HepG2 (cell line): Measurements from ENCODE around the gene PPY. TPM values are rescaled to one million over a fixed set of nuclear protein-coding genes. Genes with fewer than 3 reads are reported as not detected.

ENCODE experiments used
- PCBP1 ChIP-seq: fragments of 200-400 bp; formaldehyde crosslinking; IDR thresholded peaks from 2 replicates; pipeline ENCODE4 v1.6.1; 2017; ENCODE audit warnings: mild to moderate bottlenecking, low read depth, low read length, borderline replicate concordance
- RFX1 ChIP-seq: fragments of 450-650 bp; IDR thresholded peaks from 2 replicates; pipeline ENCODE4 v1.6.1; 2017
- STAG1 ChIP-seq: sonication (generic); formaldehyde crosslinking; IDR thresholded peaks from 2 replicates; pipeline ENCODE4 v1.4.0; 2020; ENCODE audit warnings: missing genetic modification reagents
- TEAD3 ChIP-seq: optimal IDR thresholded peaks from 2 replicates; pipeline ENCODE3; 2016; ENCODE audit warnings: borderline replicate concordance
- TP53 ChIP-seq: sonication (generic); formaldehyde crosslinking; conservative IDR thresholded peaks from 2 replicates; pipeline ENCODE4 v1.4.0; 2020; ENCODE audit warnings: missing genetic modification reagents
- YY1 ChIP-seq: IDR thresholded peaks from 2 replicates; pipeline ENCODE4 v1.6.1; 2011; ENCODE audit warnings: low read length, low read depth, moderate library complexity, mild to moderate bottlenecking; ENCODE audit not compliant: insufficient read depth, insufficient replicate concordance
- ZBTB20 ChIP-seq: sonication (generic); formaldehyde crosslinking; IDR thresholded peaks from 2 replicates; pipeline ENCODE4 v1.8.1; 2023; ENCODE audit warnings: missing genetic modification reagents, low read depth, mild to moderate bottlenecking, borderline replicate concordance
- ZNF430 ChIP-seq: sonication (generic); formaldehyde crosslinking; IDR thresholded peaks from 2 replicates; pipeline ENCODE4 v1.9.0; 2021; ENCODE audit warnings: mild to moderate bottlenecking, missing genetic modification reagents
- ZNF558 ChIP-seq: sonication (generic); formaldehyde crosslinking; IDR thresholded peaks from 2 replicates; pipeline ENCODE4 v1.9.0; 2022; ENCODE audit warnings: mild to moderate bottlenecking, missing genetic modification reagents, borderline replicate concordance
- polyA plus RNA-seq, 8 experiments: library from polyadenylated mRNA; depleted of rRNA in 3 of 8; stranded (reverse) in 7 of 8; unstranded in 1 of 8; fragments of >200 nt; fragmentation: Illumina TruSeq in 4 of 8; extraction: Trizol in 4 of 8; gene quantifications; 2 replicates each; pipeline versions ENCODE4 v1.2.1 to v1.2.3, GENCODE V29; 2011 to 2016; ENCODE audit warnings: low read depth in 4 of 8, missing spikeins in 1 of 8, mixed read lengths in 1 of 8; ENCODE audit not compliant: insufficient read depth in 1 of 8
- total RNA-seq, 5 experiments: library from RNA; depleted of rRNA; stranded (reverse); fragments of >200 nt; fragmentation: Illumina TruSeq; extraction: Trizol; gene quantifications; 2 replicates each; pipeline ENCODE4 v1.2.3, GENCODE V29; 2016; ENCODE audit warnings: low read depth in 1 of 5
- TF ChIP-seq, protein P1 (sequence below): sonication (generic); formaldehyde crosslinking; IDR thresholded peaks from 2 replicates; pipeline ENCODE4 v1.9.0; 2022; ENCODE audit warnings: missing genetic modification reagents, mild to moderate bottlenecking, borderline replicate concordance
- TF ChIP-seq, protein P2 (sequence below): IDR thresholded peaks from 2 replicates; pipeline ENCODE4 v1.6.1; 2012; ENCODE audit warnings: low read depth, low read length, improper control_type of control experiment
- TF ChIP-seq, protein P3 (sequence below): sonication (generic); formaldehyde crosslinking; IDR thresholded peaks from 2 replicates; pipeline ENCODE4 v1.9.0; 2022; ENCODE audit warnings: low read depth, missing genetic modification reagents
- TF ChIP-seq, protein P4 (sequence below): sonication (generic); formaldehyde crosslinking; IDR thresholded peaks from 2 replicates; pipeline ENCODE4 v1.4.0; 2020; ENCODE audit warnings: missing genetic modification reagents

Gene PPY
- total and polyA plus RNA-seq, 2 of the 13 experiments (the other 11 are each of a cell fraction or from before 2014, with no cell fraction given), result not detected

DNA sequence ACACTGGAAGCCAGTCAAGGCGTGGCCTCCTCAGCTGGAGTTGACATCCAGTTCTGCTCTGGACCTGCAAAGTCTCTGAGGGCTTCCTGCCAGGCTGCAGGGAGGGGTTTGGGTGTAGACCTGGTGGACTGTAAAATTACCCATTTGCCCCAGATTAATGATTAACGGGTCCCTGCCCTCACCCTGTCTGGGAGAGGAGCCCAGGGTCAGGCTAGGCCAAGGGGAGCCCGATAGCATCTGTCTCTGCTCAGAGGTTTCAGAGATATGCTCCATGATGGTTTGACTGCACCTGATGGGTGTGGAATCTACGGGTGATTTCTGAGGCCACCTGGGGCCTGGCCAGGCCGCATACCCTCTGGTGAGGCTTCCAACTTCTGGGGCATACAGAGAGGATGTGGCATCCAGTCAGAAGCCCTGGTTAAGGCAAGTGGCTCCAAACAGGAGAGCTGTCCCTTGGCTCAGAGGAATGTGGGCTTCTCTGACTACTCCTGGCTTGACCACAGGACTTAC is 11.2 kb downstream of the PPY start (continued):
- TF ChIP-seq, protein P1, sequence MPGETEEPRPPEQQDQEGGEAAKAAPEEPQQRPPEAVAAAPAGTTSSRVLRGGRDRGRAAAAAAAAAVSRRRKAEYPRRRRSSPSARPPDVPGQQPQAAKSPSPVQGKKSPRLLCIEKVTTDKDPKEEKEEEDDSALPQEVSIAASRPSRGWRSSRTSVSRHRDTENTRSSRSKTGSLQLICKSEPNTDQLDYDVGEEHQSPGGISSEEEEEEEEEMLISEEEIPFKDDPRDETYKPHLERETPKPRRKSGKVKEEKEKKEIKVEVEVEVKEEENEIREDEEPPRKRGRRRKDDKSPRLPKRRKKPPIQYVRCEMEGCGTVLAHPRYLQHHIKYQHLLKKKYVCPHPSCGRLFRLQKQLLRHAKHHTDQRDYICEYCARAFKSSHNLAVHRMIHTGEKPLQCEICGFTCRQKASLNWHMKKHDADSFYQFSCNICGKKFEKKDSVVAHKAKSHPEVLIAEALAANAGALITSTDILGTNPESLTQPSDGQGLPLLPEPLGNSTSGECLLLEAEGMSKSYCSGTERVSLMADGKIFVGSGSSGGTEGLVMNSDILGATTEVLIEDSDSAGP (CRISPR knock-in tag), result no peak
- TF ChIP-seq ZNF558 (CRISPR knock-in tag) (no peak), ZNF430 (CRISPR knock-in tag) (0 out of 2 replicates have a peak, but pooled peaks have one; percentile 17), PCBP1 (no peak), STAG1 (CRISPR knock-in tag) (no peak), TEAD3 (CRISPR knock-in tag) (peak; percentile 23), TP53 (CRISPR knock-in tag) (no peak), ZBTB20 (CRISPR knock-in tag) (no peak), YY1 (no peak), RFX1 (no peak)
- TF ChIP-seq, protein P2, sequence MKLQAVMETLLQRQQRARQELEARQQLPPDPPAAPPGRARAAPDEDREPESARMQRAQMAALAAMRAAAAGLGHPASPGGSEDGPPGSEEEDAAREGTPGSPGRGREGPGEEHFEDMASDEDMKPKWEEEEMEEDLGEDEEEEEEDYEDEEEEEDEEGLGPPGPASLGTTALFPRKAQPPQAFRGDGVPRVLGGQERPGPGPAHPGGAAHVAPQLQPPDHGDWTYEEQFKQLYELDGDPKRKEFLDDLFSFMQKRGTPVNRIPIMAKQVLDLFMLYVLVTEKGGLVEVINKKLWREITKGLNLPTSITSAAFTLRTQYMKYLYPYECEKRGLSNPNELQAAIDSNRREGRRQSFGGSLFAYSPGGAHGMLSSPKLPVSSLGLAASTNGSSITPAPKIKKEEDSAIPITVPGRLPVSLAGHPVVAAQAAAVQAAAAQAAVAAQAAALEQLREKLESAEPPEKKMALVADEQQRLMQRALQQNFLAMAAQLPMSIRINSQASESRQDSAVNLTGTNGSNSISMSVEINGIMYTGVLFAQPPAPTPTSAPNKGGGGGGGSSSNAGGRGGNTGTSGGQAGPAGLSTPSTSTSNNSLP, result 0 out of 2 replicates have a peak, but pooled peaks have one; percentile 15
- TF ChIP-seq, protein P3, sequence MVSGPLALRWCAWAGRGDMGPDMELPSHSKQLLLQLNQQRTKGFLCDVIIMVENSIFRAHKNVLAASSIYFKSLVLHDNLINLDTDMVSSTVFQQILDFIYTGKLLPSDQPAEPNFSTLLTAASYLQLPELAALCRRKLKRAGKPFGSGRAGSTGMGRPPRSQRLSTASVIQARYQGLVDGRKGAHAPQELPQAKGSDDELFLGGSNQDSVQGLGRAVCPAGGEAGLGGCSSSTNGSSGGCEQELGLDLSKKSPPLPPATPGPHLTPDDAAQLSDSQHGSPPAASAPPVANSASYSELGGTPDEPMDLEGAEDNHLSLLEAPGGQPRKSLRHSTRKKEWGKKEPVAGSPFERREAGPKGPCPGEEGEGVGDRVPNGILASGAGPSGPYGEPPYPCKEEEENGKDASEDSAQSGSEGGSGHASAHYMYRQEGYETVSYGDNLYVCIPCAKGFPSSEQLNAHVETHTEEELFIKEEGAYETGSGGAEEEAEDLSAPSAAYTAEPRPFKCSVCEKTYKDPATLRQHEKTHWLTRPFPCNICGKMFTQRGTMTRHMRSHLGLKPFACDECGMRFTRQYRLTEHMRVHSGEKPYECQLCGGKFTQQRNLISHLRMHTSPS, result no peak
- TF ChIP-seq, protein P4, sequence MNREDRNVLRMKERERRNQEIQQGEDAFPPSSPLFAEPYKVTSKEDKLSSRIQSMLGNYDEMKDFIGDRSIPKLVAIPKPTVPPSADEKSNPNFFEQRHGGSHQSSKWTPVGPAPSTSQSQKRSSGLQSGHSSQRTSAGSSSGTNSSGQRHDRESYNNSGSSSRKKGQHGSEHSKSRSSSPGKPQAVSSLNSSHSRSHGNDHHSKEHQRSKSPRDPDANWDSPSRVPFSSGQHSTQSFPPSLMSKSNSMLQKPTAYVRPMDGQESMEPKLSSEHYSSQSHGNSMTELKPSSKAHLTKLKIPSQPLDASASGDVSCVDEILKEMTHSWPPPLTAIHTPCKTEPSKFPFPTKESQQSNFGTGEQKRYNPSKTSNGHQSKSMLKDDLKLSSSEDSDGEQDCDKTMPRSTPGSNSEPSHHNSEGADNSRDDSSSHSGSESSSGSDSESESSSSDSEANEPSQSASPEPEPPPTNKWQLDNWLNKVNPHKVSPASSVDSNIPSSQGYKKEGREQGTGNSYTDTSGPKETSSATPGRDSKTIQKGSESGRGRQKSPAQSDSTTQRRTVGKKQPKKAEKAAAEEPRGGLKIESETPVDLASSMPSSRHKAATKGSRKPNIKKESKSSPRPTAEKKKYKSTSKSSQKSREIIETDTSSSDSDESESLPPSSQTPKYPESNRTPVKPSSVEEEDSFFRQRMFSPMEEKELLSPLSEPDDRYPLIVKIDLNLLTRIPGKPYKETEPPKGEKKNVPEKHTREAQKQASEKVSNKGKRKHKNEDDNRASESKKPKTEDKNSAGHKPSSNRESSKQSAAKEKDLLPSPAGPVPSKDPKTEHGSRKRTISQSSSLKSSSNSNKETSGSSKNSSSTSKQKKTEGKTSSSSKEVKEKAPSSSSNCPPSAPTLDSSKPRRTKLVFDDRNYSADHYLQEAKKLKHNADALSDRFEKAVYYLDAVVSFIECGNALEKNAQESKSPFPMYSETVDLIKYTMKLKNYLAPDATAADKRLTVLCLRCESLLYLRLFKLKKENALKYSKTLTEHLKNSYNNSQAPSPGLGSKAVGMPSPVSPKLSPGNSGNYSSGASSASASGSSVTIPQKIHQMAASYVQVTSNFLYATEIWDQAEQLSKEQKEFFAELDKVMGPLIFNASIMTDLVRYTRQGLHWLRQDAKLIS, result no peak
